OCI-LY3 (cell line): ENCODE results near the gene EXOC4.

Source experiments
- H2AFZ ChIP-seq: fragments of 200-600, 300-600 bp; shearing (Covaris generic); 2 replicates; pipeline ENCODE4 v1.6.0; 2014; ENCODE audit warnings: antibody characterized with exemption, low read depth, low read length
- H3K27ac ChIP-seq: fragments of 200-600, 300-600 bp; sonication (generic); 2 replicates; pipeline ENCODE4 v1.5.1; 2014; ENCODE audit warnings: mild to moderate bottlenecking, low read length, moderate library complexity, mixed read lengths
- H3K27me3 ChIP-seq: fragments of 200-600, 300-600 bp; sonication (generic); 2 replicates; pipeline ENCODE4 v1.6.1; 2014; ENCODE audit warnings: low read depth, low read length, mixed read lengths
- H3K36me3 ChIP-seq: fragments of 200-600, 300-600 bp; sonication (generic); replicated peaks from 2 replicates; pipeline ENCODE3; 2014; ENCODE audit warnings: low read depth, low read length, mixed read lengths
- H3K4me1 ChIP-seq: fragments of 300-600, 200-600 bp; sonication (generic); 2 replicates; pipeline ENCODE4 v1.6.1; 2014; ENCODE audit warnings: low read length, mixed read lengths
- H3K4me2 ChIP-seq: fragments of 200-600, 300-600 bp; sonication (generic); 2 replicates; pipeline ENCODE4 v1.6.1; 2014; ENCODE audit warnings: low read length, mixed read lengths
- H3K4me3 ChIP-seq: fragments of 300-600, 200-600 bp; sonication (generic); 2 replicates; pipeline ENCODE4 v1.5.1; 2014; ENCODE audit warnings: antibody characterized with exemption, mild to moderate bottlenecking, low read length, moderate library complexity
- H3K79me2 ChIP-seq: fragments of 300-600, 200-600 bp; shearing (Covaris generic); 2 replicates; pipeline ENCODE4 v1.6.1; 2014; ENCODE audit warnings: mild to moderate bottlenecking, low read length, mixed read lengths
- H3K9ac ChIP-seq: fragments of 300-600, 200-600 bp; shearing (Covaris generic); 2 replicates; pipeline ENCODE4 v1.6.0; 2014; ENCODE audit warnings: mild to moderate bottlenecking, low read length, moderate library complexity
- H3K9me3 ChIP-seq: fragments of 200-600, 300-600 bp; shearing (Covaris generic); 2 replicates; pipeline ENCODE4 v1.6.1; 2014; ENCODE audit warnings: low read length, mixed read lengths; ENCODE audit not compliant: insufficient read depth
- H4K20me1 ChIP-seq: fragments of 200-600, 300-600 bp; sonication (generic); 2 replicates; pipeline ENCODE4 v1.6.1; 2016; ENCODE audit warnings: low read length, mixed read lengths; ENCODE audit not compliant: insufficient read depth
- CTCF ChIP-seq: fragments of 200-600, 300-600 bp; sonication (generic); IDR thresholded peaks from 2 replicates; pipeline ENCODE4 v1.5.1; 2014; ENCODE audit warnings: antibody characterized with exemption, low read length, low read depth
- EZH2phosphoT487 ChIP-seq: fragments of 200-600 bp; shearing (Covaris generic); IDR thresholded peaks from 2 replicates; pipeline ENCODE4 v1.6.1; 2018; ENCODE audit warnings: antibody characterized with exemption, mixed run types, low read depth

EXOC4 gene

DNA sequence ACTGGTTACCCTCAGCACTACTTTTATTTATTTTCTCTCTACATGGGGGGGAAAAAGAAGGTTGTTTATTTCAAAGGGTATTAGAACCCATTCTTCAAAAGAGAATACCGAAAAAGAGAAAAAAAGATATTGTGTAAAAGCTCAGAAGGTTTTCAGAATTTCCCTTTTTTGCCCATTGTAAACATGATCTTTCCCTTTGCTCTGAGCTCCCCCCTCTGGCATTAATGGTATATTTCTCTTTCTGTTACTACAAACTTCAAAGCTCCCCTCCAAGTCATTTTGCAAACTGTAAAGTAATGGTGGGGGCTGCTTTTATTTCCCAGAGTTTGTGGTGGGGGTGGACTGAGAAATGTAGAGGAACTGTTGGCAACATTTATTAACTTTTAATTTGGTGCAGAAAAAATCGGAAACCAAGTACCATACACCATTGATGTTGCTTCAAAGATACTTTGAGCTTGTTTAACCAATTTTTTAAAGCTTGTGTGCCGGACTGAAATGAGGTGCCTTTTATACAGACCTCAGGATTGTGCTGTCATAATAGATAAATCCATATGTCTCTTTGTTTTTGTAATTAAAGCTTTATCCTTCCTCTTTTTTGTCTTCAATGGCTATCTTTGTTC lies 181.5 kb downstream of the EXOC4 start:
- Histone ChIP-seq H3K36me3 (no peaks in the 10 kb centered on the region), H4K20me1 (peaks cover 6% of the 10 kb centered on the region; the same call in 1 of the 2 replicates), H3K27ac (no peak overlapping the region), H3K4me2 (0 out of 2 replicates have a peak overlapping the region, but pooled peaks have one; percentile 31), H3K4me3 (no peak overlapping the region), H3K27me3 (no peaks in the 10 kb centered on the region), H3K9me3 (no peaks in the 10 kb centered on the region), H3K79me2 (no peaks in the 10 kb centered on the region), H3K4me1 (peaks cover 6% of the 10 kb centered on the region; the same call in 1 of the 2 replicates), H2AFZ (no peak overlapping the region), H3K9ac (no peak overlapping the region)
- TF ChIP-seq CTCF (peak; percentile 60), EZH2phosphoT487 (no peak)

GRCh38 chr7:133436014-133436428 lies 183.1 kb downstream of the EXOC4 start:
- no peak for TF ChIP-seq EZH2phosphoT487
- TF ChIP-seq CTCF, result no peak
- Histone ChIP-seq H3K9ac (no peak overlapping the region), H3K36me3 (no peaks in the 10 kb centered on the region), H3K9me3 (no peaks in the 10 kb centered on the region), H4K20me1 (peaks cover 6% of the 10 kb centered on the region; the same call in 1 of the 2 replicates), H3K4me2 (no peak overlapping the region), H3K27ac (no peak overlapping the region), H2AFZ (no peak overlapping the region), H3K4me3 (no peak overlapping the region), H3K4me1 (peaks cover 6% of the 10 kb centered on the region; the same call in 1 of the 2 replicates), H3K27me3 (no peaks in the 10 kb centered on the region), H3K79me2 (no peaks in the 10 kb centered on the region)

DNA sequence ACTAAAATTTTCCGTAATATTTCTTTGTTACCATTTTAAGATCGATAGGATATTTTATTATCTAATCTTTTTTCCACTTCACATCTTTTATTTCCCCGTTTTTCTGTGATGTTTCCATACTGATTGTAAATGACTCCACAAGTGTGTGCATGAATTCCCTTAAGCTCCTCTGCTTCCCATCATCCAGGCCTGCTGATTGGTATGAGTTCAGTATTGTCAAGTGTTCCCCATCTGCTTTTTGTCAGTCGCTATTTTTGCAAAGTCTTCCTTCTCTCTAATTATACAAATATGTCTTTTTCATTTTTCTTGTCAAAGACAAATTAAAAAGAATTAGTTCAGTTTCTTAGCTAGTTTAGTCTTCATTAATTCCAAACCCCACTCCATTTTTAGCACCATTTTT lies 184.7 kb downstream of the EXOC4 start:
- no peak overlapping the region for H3K9ac ChIP-seq
- H3K79me2 ChIP-seq, result no peaks in the 10 kb centered on the region
- no peaks in the 10 kb centered on the region for H3K27me3 ChIP-seq
- H3K4me2 ChIP-seq, result no peak overlapping the region
- TF ChIP-seq CTCF, result no peak
- no peak for TF ChIP-seq EZH2phosphoT487
- no peak overlapping the region for H3K27ac ChIP-seq
- H3K4me3 ChIP-seq, result no peak overlapping the region
- H3K9me3 ChIP-seq, result no peaks in the 10 kb centered on the region
- H3K36me3 ChIP-seq, result no peaks in the 10 kb centered on the region
- peaks cover 6% of the 10 kb centered on the region; the same call in 1 of the 2 replicates for H3K4me1 ChIP-seq
- no peak overlapping the region for H2AFZ ChIP-seq
- H4K20me1 ChIP-seq, result peaks cover 6% of the 10 kb centered on the region; the same call in 1 of the 2 replicates

GRCh38 chr7:133442818-133443217 lies 189.9 kb downstream of the EXOC4 start:
- no peak overlapping the region for H3K4me3 ChIP-seq
- no peak overlapping the region for H3K9ac ChIP-seq
- no peak overlapping the region for H3K27ac ChIP-seq
- no peak overlapping the region for H2AFZ ChIP-seq
- no peaks in the 10 kb centered on the region for H3K79me2 ChIP-seq
- H3K4me1 ChIP-seq, result peaks cover 9% of the 10 kb centered on the region
- no peaks in the 10 kb centered on the region for H3K36me3 ChIP-seq
- H3K27me3 ChIP-seq, result no peaks in the 10 kb centered on the region
- no peaks in the 10 kb centered on the region for H4K20me1 ChIP-seq
- H3K9me3 ChIP-seq, result no peaks in the 10 kb centered on the region
- H3K4me2 ChIP-seq, result no peak overlapping the region
- TF ChIP-seq CTCF (no peak), EZH2phosphoT487 (no peak)
